HepG2 (cell line): ENCODE data around the gene RAB3A. TPM values are rescaled to one million over a fixed set of nuclear protein-coding genes. Genes with fewer than 3 reads are reported as not detected.

Experiments used
- ATF2 ChIP-seq: sonication (generic); formaldehyde crosslinking; IDR thresholded peaks from 2 replicates; pipeline ENCODE4 v1.4.0; 2020; ENCODE audit warnings: missing genetic modification reagents
- DR1 ChIP-seq: sonication (generic); formaldehyde crosslinking; IDR thresholded peaks from 2 replicates; pipeline ENCODE4 v1.8.0; 2021; ENCODE audit warnings: mild to moderate bottlenecking, missing genetic modification reagents, inconsistent platforms
- EEA1 ChIP-seq: sonication (generic); formaldehyde crosslinking; IDR thresholded peaks from 2 replicates; pipeline ENCODE4 v1.5.1; 2020; ENCODE audit warnings: mild to moderate bottlenecking, missing genetic modification reagents, borderline replicate concordance
- ELF3 ChIP-seq: IDR thresholded peaks from 2 replicates; pipeline ENCODE4 v1.6.1; 2016; ENCODE audit warnings: missing genetic modification reagents, missing compliant biosample characterization
- GFI1 ChIP-seq: sonication (generic); formaldehyde crosslinking; IDR thresholded peaks from 2 replicates; pipeline ENCODE4 v1.5.0; 2020; ENCODE audit warnings: missing genetic modification reagents, mild to moderate bottlenecking, borderline replicate concordance
- GMEB2 ChIP-seq: IDR thresholded peaks from 2 replicates; pipeline ENCODE4 v1.6.1; 2016; ENCODE audit warnings: missing biosample characterization, missing genetic modification reagents, low read depth
- NCOA2 ChIP-seq: sonication (generic); formaldehyde crosslinking; IDR thresholded peaks from 2 replicates; pipeline ENCODE4 v1.8.0; 2022; ENCODE audit warnings: inconsistent platforms
- PHF5A ChIP-seq: IDR thresholded peaks from one replicate; pipeline ENCODE4 v1.6.1; 2018; ENCODE audit warnings: low read depth, missing genetic modification reagents; ENCODE audit not compliant: unreplicated experiment
- STAG1 ChIP-seq: sonication (generic); formaldehyde crosslinking; IDR thresholded peaks from 2 replicates; pipeline ENCODE4 v1.4.0; 2020; ENCODE audit warnings: missing genetic modification reagents
- ZNF230 ChIP-seq: sonication (generic); formaldehyde crosslinking; IDR thresholded peaks from 2 replicates; pipeline ENCODE4 v1.4.0; 2020; ENCODE audit warnings: mild to moderate bottlenecking, missing genetic modification reagents
- ZNF614 ChIP-seq: IDR thresholded peaks from 2 replicates; pipeline ENCODE4 v1.6.1; 2018; ENCODE audit warnings: missing biosample characterization, missing genetic modification reagents, inconsistent platforms, borderline replicate concordance
- ZNF790 ChIP-seq: sonication (generic); formaldehyde crosslinking; IDR thresholded peaks from 2 replicates; pipeline ENCODE4 v1.8.0; 2022; ENCODE audit warnings: missing genetic modification reagents, mild to moderate bottlenecking, borderline replicate concordance
- polyA plus RNA-seq, 8 experiments: library from polyadenylated mRNA; depleted of rRNA in 3 of 8; stranded (reverse) in 7 of 8; unstranded in 1 of 8; fragments of >200 nt; fragmentation: Illumina TruSeq in 4 of 8; extraction: Trizol in 4 of 8; gene quantifications; 2 replicates each; pipeline versions ENCODE4 v1.2.1 to v1.2.3, GENCODE V29; 2011 to 2016; ENCODE audit warnings: low read depth in 4 of 8, missing spikeins in 1 of 8, mixed read lengths in 1 of 8; ENCODE audit not compliant: insufficient read depth in 1 of 8
- total RNA-seq, 5 experiments: library from RNA; depleted of rRNA; stranded (reverse); fragments of >200 nt; fragmentation: Illumina TruSeq; extraction: Trizol; gene quantifications; 2 replicates each; pipeline ENCODE4 v1.2.3, GENCODE V29; 2016; ENCODE audit warnings: low read depth in 1 of 5

The RAB3A gene
- total and polyA plus RNA-seq, 2 of the 13 experiments (the other 11 are each of a cell fraction or from before 2014, with no cell fraction given) = 0.58 to 0.98 TPM

GRCh38 chr19:18251587-18252369 is 47.9 kb upstream of the RAB3A start (continued):
- no peak for TF ChIP-seq GMEB2 (CRISPR knock-in tag)
- peak; percentile 92 for TF ChIP-seq STAG1 (CRISPR knock-in tag)
- TF ChIP-seq PHF5A (CRISPR knock-in tag) = no peak
- no peak for TF ChIP-seq GFI1 (CRISPR knock-in tag)
- no peak for TF ChIP-seq DR1 (CRISPR knock-in tag)
- 0 out of 2 replicates have a peak, but pooled peaks have one; percentile 33 for TF ChIP-seq ZNF230 (CRISPR knock-in tag)
- TF ChIP-seq ELF3 (CRISPR knock-in tag) = no peak
- TF ChIP-seq EEA1 = no peak
- TF ChIP-seq NCOA2 (CRISPR knock-in tag) = no peak
- TF ChIP-seq ATF2 (CRISPR knock-in tag) = no peak
- no peak for TF ChIP-seq ZNF614 (CRISPR knock-in tag)
- TF ChIP-seq ZNF790 (CRISPR knock-in tag) = no peak
